Epidermal melanocyte (primary cell): ENCODE measurements around the gene A2M.

ENCODE experiments used
- DNase-seq: peaks from one replicate; pipeline ENCODE4 v3.0.0; 2011; ENCODE audit warnings: low spot score; ENCODE audit not compliant: insufficient read length

The A2M gene

DNA sequence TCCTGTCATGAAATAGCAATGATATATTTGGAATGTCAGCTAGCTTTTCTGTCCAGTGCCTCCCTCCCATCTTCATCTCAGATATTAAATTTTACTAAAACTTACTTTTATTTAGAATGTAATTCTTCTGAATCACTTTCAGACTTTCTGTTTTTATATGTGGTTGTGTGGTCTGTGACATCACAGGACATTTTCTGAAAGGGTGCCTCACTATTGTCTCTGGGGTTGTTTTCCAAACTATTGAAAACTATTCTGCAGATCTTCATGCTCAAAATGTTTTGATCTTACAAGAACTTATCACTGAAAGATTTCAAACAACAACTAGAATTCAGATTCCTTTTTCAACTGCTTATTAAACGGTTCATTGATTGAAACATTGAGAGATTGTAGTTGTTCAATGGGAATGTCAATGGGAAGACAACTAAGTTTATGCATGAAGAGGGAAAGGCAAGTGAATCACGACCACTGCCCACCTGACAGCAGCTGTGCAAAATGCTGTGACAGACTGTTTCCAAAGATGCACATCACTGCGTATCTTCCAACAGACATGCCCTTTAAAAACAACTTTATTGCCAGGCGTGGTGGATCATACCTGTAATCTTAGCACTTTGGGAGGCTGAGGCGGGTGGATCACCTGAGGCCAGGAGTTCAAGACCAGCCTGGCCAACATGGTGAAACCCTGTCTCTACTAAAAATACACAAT lies 75.1 kb downstream of the A2M start:
- no peak for DNase-seq

DNA sequence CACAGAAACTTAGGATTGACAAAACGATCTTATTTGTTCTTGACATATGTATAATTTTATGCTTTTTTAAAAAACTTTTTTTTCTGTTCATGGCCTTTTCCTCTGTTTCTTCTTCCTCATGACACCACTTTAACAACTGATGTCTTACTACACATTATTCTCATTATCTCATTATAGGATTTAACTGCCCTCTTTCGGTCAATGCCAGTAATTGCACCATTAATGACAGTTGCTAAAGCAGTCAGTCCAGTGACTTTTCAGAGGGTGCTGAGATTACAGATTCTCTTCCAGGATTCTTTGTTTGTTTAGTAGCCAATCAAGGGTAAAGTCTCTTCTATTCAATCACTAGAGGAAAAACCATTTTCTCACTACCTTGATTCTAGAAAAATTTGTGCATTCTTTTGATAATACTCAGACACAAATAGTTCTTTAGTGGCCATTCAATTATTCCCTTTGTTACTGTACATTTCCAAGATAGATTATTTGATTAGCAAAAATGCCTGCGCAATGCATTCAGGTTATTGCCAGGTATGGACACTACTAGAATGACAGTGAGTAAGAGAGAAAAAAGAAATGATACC lies 76.2 kb downstream of the A2M start:
- peak; percentile 72 for DNase-seq

- no peak for DNase-seq
Measured at GRCh38 chr12:9037431-9037830, 78.3 kb downstream of the A2M start.

- no peak for DNase-seq
Measured at GRCh38 chr12:9036227-9036626, 79.5 kb downstream of the A2M start.

- DNase-seq, result no peak
Measured at GRCh38 chr12:9034095-9034494, 81.6 kb downstream of the A2M start.

DNA sequence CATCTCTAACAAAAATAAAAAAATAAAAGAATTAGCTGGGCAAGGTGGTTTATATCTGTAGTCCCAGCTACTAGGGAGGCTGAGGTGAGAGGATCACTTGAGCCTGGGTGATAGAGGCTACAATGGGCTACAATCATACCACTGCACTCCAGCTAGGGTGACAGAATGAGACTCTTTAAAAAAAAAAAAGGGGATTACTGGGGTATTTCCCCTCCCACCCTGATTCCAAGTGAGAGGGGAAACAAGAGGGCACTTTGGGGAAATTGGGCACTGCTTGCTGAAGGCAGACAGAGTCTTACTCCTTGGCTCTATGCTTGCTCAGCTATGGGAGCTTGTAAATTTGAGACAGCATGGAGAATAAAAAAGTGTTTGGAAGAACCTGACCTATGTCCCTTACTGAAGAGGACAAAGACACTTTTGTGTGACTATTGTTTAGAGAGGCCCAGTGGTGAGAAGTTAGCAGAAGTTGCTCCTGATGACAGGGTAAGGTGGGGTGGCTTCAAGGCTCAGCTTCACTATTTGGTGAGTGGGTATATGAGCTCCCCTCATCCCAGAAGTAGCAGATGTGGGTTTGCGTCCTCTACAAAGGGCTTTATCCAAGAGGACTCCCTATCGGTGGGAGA lies 82.3 kb downstream of the A2M start:
- DNase-seq, result no peak

DNA sequence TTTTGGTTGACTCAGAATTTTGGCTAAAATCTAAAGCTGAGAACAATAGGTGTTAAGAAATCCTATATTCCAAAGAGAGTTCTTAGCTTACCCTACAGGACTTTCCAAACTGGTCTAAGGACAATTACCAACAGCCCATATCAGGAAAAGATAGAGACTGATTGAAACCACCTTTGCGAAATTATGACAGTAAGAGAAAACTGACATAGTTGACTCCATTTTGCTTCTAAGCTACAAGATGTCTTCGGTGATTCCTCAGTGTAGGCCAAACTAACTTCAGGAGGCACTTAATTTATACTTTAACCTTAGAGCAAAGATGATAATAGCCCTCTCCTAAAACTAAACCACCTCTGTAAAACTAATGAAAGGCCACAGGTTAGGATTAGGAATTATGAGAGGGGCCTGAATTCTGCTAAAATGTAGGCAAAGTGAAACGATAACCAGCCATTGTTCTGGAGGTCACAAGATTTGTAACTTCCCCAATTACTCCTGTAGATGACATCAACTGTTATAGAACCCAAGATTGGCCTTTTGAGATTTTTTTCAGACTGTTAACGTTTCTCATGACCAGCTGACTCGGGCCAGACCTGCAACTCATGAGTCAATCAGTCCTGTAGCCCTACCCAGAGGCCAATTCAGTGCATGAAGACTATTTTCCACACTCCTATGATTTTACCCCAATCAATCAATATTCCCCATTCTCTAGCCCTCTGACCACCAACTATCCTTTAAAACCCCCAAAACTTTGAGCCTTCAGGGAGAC lies 83.3 kb downstream of the A2M start:
- DNase-seq, result no peak

DNA sequence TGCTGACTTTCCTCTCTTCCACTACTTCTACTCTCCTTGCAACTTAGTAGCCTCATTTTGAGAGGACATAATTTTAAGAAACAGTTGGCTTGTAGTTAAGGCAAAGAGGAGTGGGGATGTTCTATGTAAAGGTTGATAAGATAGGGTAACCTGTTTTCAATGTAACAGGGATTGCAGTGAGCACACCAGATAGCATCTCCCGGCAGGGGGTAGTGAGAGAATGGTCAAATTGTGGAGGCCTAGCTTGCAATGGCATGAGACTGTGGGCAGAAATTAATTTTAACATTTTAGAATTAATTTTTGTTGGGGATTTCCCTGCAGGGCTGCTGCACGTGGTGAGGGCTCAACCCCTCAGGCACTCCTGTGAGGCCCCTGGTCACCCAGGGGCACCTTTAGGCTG lies 84.9 kb downstream of the A2M start:
- no peak for DNase-seq

GRCh38 chr12:9027161-9028059 lies 88.3 kb downstream of the A2M start:
- no peak for DNase-seq

GRCh38 chr12:9024512-9024911 lies 91.2 kb downstream of the A2M start:
- DNase-seq, result no peak

DNA sequence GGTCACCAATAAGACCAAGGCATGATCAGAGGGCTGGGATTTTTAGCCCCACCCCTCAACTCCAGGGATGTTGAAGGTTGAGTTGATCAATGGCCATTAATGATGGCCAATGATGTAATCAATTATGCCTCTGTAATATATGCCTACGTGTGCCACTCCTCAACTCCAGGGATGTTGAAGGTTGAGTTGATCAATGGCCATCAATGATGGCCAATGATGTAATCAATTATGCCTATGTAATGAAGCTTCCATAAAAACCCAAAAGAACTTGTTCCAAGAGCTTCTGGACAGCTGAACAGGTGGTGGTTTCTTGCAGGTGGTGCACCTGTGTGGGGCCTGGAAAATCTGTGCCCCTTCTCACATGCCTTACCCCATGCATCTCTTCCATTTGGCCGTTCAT lies 93.1 kb downstream of the A2M start:
- no peak for DNase-seq
